Activated naive CD8-positive, alpha-beta T cell treated with anti-CD3 and anti-CD28 coated beads, Interleukin-2, amount 50 U/mL, for 24 hours (primary cell): ENCODE measurements around the gene RERE.

Source experiments
- ATAC-seq: fragments of 150-1000 bp; cut with Tn5 transposase; one replicate; pipeline ENCODE4 v1.10.0; 2021
- DNase-seq: peaks from one replicate; pipeline ENCODE4 v3.0.0; 2021
- H3K27ac Mint-ChIP-seq: one replicate; pipeline ENCODE4 v1.8.0; 2021; ENCODE audit warnings: mild to moderate bottlenecking, mixed read lengths
- H3K27me3 Mint-ChIP-seq: one replicate; pipeline ENCODE4 v1.8.0; 2021; ENCODE audit warnings: mixed read lengths
- H3K36me3 Mint-ChIP-seq: one replicate; pipeline ENCODE4 v1.8.0; 2021; ENCODE audit warnings: low read depth, mixed read lengths
- H3K4me1 Mint-ChIP-seq: one replicate; pipeline ENCODE4 v1.8.0; 2021; ENCODE audit warnings: mixed read lengths
- H3K4me3 Mint-ChIP-seq: one replicate; pipeline ENCODE4 v1.8.0; 2021; ENCODE audit warnings: mild to moderate bottlenecking, moderate library complexity, mixed read lengths
- H3K9me3 Mint-ChIP-seq: one replicate; pipeline ENCODE4 v1.8.0; 2021; ENCODE audit warnings: mixed read lengths

The RERE gene

DNA sequence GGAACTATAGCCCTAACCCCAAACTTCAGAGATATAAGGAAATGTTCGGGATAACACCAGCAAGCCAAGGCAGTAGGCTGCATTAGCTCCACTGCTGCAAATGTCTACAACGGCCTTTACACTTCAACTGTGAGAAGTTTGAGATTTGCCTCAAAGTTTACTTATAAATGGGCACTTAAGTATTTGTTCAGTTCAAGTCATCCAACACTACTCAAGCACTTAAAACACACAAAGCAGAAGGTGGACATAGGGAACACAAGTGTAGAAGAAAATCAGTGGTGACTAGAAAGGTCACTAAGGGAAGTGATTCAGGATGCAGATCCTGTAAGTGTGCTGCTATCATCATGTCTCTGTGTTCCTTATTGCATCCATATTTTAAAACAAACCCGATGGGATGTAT is 278.9 kb downstream of the RERE start:
- no peak overlapping the region for H3K27ac Mint-ChIP-seq
- DNase-seq, result no peak
- no peaks in the 10 kb centered on the region for H3K27me3 Mint-ChIP-seq
- H3K9me3 Mint-ChIP-seq, result no peaks in the 10 kb centered on the region
- H3K4me3 Mint-ChIP-seq, result no peak overlapping the region
- ATAC-seq, result no peak
- peaks cover 19% of the 10 kb centered on the region for H3K36me3 Mint-ChIP-seq
- peaks cover 44% of the 10 kb centered on the region for H3K4me1 Mint-ChIP-seq

DNA sequence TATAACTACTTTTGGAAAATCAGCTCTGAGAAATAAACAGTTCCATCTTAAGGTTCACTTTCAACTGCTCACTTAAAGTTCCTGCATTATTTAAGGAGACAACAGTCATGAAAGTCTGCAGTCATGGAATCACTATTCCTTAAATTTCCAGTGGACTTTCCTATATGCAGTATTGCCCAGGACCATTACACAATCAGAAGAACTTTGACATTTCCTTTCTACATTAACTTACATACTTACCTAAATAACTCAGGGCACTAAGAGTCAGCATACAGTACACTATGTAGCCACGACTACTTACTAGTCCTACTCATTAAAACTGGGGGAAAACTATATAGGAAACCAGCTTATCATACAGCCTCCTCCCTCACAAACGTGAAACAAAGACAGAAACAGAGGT is 279.4 kb downstream of the RERE start:
- ATAC-seq, result no peak
- Mint-ChIP-seq H3K27ac (no peak overlapping the region), H3K9me3 (no peaks in the 10 kb centered on the region), H3K4me3 (no peak overlapping the region), H3K36me3 (peaks cover 18% of the 10 kb centered on the region), H3K27me3 (no peaks in the 10 kb centered on the region), H3K4me1 (peaks cover 49% of the 10 kb centered on the region)
- no peak for DNase-seq

DNA sequence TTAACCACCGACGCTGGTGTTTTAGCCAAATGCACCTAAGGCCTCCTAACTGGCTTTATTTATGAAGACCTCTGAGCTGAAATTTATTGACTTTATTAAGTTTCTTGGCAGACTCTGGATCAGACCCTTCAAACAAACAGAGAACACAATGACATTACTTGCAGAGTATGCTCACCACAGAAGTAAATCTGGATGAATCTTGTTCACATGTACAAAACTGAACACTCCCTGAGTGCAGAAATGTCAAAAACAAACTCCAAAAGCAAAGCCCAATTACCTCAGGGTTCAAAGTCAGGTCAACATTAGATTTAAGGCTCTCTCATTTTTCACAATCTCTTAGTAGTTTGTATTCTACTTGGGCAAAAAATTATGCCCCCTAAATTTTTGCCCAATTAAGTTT is 280.9 kb downstream of the RERE start:
- no peak overlapping the region for H3K4me3 Mint-ChIP-seq
- ATAC-seq (no peak), DNase-seq (no peak)
- no peaks in the 10 kb centered on the region for H3K9me3 Mint-ChIP-seq
- peaks cover 53% of the 10 kb centered on the region for H3K4me1 Mint-ChIP-seq
- peaks cover 18% of the 10 kb centered on the region for H3K36me3 Mint-ChIP-seq
- H3K27me3 Mint-ChIP-seq, result no peaks in the 10 kb centered on the region
- H3K27ac Mint-ChIP-seq, result no peak overlapping the region

DNA sequence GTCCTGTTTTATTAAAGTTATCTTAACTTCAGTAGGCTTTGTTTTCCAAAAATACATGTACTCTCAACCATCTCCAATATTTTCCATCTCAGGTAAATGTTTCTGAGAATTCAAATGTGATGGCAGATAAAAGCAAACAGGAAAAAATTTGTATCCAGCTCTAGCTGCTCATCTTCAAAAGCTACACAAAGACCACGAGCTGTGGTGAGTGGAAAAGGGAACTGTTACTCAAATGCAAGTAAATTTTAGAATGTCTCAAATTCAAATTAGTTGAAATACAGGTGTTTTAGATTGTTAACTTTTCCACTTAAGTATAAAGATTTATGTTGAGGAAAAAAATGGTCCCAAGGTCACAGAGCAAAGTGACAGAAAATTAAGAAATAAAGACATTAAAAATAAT is 283.5 kb downstream of the RERE start:
- H3K27ac Mint-ChIP-seq, result peak overlapping the region; percentile 84
- ATAC-seq (no peak), DNase-seq (no peak)
- no peaks in the 10 kb centered on the region for H3K27me3 Mint-ChIP-seq
- H3K9me3 Mint-ChIP-seq, result no peaks in the 10 kb centered on the region
- no peak overlapping the region for H3K4me3 Mint-ChIP-seq
- peaks cover 39% of the 10 kb centered on the region for H3K4me1 Mint-ChIP-seq
- H3K36me3 Mint-ChIP-seq, result peaks cover 5% of the 10 kb centered on the region

DNA sequence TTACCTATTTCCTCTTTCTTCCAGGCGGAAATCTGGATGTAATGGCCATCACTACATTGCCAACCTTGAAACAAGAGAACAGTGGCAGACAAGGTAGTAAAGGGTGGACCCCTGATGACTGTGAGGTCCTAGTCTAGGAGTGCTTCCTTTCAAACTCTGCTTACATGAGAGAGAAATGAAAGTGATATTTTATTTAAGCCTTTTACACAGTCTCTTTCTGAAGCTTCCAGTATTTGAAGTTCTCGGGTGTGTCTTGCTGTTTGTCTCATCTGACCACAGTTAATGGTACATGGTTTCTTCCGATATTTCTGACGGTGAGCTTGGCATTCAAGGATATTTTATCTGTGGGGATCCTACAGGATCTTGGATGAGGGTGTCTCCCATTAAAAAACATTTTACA is 284.3 kb downstream of the RERE start:
- ATAC-seq, result peak; percentile 69
- no peak for DNase-seq
- Mint-ChIP-seq H3K4me3 (no peak overlapping the region), H3K36me3 (peaks cover 5% of the 10 kb centered on the region), H3K4me1 (peaks cover 37% of the 10 kb centered on the region), H3K9me3 (no peaks in the 10 kb centered on the region), H3K27me3 (no peaks in the 10 kb centered on the region), H3K27ac (peak overlapping the region; percentile 84)

DNA sequence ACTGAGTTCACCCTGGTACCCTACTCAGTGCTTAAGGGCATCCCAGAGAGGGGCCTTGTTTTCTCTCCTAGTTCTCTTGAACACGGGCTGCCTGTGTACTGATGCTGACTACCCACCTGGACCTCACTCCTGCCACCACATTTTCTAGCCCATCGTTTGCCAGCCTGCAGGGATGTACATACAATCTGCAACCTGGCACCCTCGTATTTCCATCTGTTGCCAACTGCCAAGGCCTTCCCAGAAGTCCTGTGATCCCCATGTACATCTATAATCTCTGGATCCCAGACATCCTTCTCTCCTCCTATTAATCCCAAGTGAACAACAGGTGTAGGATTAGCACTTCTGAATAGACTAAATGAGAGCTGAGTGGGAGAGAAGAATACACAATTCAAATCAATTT is 287.5 kb downstream of the RERE start:
- Mint-ChIP-seq H3K4me1 (peaks cover 33% of the 10 kb centered on the region), H3K9me3 (no peaks in the 10 kb centered on the region), H3K27me3 (no peaks in the 10 kb centered on the region), H3K4me3 (no peak overlapping the region), H3K36me3 (peaks cover 5% of the 10 kb centered on the region), H3K27ac (no peak overlapping the region)
- ATAC-seq, result no peak
- no peak for DNase-seq

DNA sequence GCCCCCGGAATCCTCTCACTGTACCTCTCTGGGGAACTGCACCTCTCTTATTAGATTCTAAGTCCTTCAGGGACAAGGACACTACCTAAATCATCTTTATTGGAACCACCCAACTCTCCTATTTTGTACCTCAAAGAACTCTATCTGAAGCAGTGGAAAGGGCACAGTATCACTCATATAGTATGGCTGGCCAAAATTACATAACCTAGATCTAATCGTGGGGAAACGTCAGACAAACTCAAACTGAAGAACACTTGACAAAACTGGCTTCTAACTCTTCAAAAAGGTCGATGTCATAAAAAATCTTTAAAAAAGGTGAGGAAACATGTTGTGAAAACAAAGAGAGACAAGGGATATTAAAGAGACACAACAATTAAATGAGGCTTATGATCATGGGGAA is 289.5 kb downstream of the RERE start:
- DNase-seq (no peak), ATAC-seq (no peak)
- Mint-ChIP-seq H3K4me3 (no peak overlapping the region), H3K36me3 (peaks cover 10% of the 10 kb centered on the region), H3K27ac (peak overlapping the region; percentile 34), H3K27me3 (no peaks in the 10 kb centered on the region), H3K9me3 (no peaks in the 10 kb centered on the region), H3K4me1 (peaks cover 13% of the 10 kb centered on the region)

DNA sequence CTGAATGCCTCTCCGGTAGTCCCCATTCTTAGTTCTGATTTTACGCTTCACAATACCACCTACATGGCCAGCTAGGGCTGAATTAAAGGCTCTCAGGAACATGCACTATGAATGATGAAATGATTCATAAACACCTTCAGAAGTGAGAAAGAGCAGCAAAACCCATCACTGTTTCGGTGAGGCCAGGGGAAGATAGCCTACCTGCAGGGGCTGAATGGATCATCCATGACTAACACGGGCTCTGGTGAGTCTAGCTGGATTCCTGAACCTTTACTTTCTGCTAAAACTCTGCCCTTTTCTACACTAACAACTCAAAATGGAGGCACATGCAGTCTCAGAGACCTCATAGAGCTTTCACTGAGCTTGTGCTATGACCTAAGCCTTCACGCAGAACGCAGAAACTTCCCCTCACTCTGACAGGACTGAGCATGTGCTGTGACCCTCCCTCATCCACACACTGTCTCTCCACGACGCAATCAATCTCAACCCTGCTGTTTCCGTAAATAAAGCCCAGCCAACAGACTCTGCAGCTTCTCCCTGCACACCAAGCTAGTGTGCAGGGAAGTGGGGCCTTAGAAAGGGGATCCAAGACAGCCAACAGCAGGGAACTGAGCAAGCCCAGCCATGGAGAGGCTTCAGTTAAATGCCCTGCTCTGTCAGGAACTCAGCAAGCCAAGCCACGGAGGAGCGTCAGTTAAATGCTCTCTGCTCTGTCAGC is 291.7 kb downstream of the RERE start:
- Mint-ChIP-seq H3K9me3 (no peaks in the 10 kb centered on the region), H3K27me3 (no peaks in the 10 kb centered on the region), H3K4me3 (no peak overlapping the region), H3K4me1 (peaks cover 23% of the 10 kb centered on the region), H3K36me3 (peaks cover 15% of the 10 kb centered on the region), H3K27ac (no peak overlapping the region)
- DNase-seq (peak; percentile 61), ATAC-seq (peak; percentile 95)

DNA sequence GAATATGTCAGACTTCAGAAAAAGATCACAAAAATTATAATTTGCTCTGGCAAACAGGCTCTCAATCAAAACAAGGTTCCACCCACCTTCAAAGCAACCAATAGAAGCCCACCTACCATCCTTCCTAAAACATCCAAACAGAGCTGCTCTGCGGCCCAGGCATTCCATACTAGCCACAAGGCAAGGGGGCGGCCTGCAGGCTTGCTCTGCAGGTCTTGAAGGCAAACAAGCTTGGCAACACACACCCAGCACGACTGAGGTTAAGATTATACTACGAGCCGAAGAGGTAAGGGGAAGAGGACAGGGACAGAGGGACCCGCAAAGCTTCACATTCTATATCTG is 292.3 kb downstream of the RERE start:
- H3K27ac Mint-ChIP-seq, result no peak overlapping the region
- H3K36me3 Mint-ChIP-seq, result peaks cover 15% of the 10 kb centered on the region
- no peak for ATAC-seq
- no peak overlapping the region for H3K4me3 Mint-ChIP-seq
- DNase-seq, result peak; percentile 36
- no peaks in the 10 kb centered on the region for H3K27me3 Mint-ChIP-seq
- H3K9me3 Mint-ChIP-seq, result no peaks in the 10 kb centered on the region
- peaks cover 29% of the 10 kb centered on the region for H3K4me1 Mint-ChIP-seq

DNA sequence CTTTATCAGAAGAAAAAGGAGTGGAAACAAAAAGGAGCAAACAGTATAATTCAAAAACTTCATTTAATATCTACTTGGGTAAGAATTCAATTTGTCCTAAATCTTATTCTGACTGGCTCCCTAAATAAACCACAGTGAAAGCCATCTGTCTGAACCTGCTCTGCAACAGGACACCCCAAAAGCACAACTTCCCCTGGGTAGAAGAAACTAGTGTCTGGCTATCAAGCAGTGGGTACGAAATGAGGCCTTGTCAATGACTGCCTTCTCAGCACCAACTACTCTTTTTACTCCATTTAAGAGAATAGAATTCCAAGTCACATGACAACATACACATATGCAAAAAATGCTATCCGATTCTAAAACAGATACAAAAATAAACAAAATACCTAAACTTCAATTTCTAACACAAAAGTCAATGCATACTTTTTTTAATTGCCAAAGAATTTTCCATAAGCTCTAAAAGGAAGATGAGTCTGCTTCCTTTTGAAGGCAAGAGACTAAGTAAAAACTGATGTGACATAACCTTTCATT is 292.7 kb downstream of the RERE start:
- H3K36me3 Mint-ChIP-seq, result peaks cover 15% of the 10 kb centered on the region
- H3K4me3 Mint-ChIP-seq, result no peak overlapping the region
- H3K27me3 Mint-ChIP-seq, result no peaks in the 10 kb centered on the region
- H3K9me3 Mint-ChIP-seq, result no peaks in the 10 kb centered on the region
- H3K4me1 Mint-ChIP-seq, result peaks cover 30% of the 10 kb centered on the region
- ATAC-seq (no peak), DNase-seq (no peak)
- no peak overlapping the region for H3K27ac Mint-ChIP-seq

DNA sequence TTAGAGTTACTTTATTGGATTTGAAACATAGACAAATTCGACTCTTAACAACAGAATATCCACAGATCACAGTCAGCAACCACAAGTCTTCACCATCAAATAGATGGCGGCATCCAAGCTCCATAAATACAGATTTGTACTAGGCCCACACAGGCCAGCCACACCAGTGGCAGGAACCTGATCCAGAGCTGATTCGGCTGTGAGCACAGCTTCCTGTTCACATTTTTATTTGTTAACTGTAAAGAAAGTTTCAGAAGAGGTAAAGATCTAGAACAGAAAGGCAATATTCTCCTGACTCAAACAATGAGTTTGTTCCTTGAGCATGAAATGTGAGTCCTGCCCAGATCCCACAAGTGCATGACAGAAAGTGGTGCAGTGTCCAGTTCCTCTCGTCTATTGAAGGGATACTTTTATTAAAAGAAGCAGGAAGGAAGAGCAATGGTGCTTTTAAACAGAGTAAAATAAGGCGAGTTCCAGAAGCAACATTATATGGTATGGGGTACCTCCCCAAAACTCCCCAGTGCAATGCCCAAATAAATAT is 293.7 kb downstream of the RERE start:
- no peaks in the 10 kb centered on the region for H3K9me3 Mint-ChIP-seq
- DNase-seq (no peak), ATAC-seq (no peak)
- H3K27ac Mint-ChIP-seq, result no peak overlapping the region
- H3K4me1 Mint-ChIP-seq, result peaks cover 29% of the 10 kb centered on the region
- no peak overlapping the region for H3K4me3 Mint-ChIP-seq
- peaks cover 12% of the 10 kb centered on the region for H3K36me3 Mint-ChIP-seq
- no peaks in the 10 kb centered on the region for H3K27me3 Mint-ChIP-seq

DNA sequence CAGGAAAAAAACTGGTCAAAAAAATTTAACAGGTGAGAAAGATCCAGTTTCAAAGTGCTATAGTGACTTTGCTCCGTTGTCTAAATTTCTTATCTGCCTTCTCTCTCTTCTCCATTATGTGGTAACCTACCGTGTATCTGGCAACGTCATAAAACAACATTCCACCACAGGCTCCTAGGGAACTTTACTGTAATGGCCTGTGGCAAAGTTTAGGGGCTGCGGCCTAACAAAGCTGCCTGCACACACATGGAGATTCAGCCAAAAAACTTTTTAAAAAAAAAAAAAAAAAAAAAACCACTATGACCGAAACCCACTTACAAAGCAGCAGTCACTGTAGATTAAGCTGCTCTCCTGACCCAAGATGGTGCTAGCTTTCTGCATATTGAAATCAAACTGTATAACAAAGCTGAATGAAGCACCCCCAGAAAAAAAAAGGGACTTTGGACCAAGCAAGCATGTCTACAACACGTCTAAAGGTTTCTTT is 296.9 kb downstream of the RERE start:
- H3K9me3 Mint-ChIP-seq, result no peaks in the 10 kb centered on the region
- DNase-seq, result no peak
- no peaks in the 10 kb centered on the region for H3K27me3 Mint-ChIP-seq
- H3K4me3 Mint-ChIP-seq, result no peak overlapping the region
- peak overlapping the region; percentile 11 for H3K27ac Mint-ChIP-seq
- peaks cover 55% of the 10 kb centered on the region for H3K4me1 Mint-ChIP-seq
- H3K36me3 Mint-ChIP-seq, result peaks cover 10% of the 10 kb centered on the region
- ATAC-seq, result no peak

DNA sequence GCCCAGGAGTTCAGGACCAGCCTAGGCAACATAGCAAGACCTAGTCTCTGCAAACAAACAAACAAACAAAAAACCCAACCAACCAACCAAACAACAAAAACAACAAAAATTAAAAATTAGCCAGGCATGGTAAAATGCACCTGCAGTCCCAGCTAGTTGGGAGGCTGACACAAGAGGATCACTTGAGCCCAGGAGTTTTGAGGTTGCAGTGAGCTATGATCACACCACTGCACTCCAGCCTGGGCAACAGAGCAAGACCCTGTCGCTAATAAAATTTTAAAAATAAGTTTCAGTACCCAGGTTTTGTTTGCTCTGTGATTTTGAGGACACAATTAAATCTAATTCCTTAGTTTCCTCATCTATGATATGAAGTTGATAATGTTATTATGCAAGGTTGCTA is 298.3 kb downstream of the RERE start:
- DNase-seq (no peak), ATAC-seq (no peak)
- no peaks in the 10 kb centered on the region for H3K9me3 Mint-ChIP-seq
- no peak overlapping the region for H3K27ac Mint-ChIP-seq
- peaks cover 60% of the 10 kb centered on the region for H3K4me1 Mint-ChIP-seq
- H3K4me3 Mint-ChIP-seq, result no peak overlapping the region
- H3K27me3 Mint-ChIP-seq, result no peaks in the 10 kb centered on the region
- peaks cover 10% of the 10 kb centered on the region for H3K36me3 Mint-ChIP-seq

DNA sequence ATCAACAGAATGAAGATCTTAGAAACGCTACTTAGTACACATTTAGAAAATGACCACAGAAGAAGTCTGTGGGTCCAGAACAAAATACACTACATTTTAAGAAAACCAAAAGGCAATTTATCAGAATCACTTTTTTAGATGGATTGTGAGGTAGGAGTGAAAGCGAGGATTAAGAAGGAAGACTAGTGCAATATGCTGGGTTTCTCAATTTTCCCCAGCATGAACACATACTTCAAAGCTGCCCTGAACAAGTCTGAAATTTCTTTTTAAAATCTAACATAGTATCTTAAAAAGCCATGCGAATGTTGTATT is 299.0 kb downstream of the RERE start:
- H3K4me1 Mint-ChIP-seq, result peaks cover 67% of the 10 kb centered on the region
- H3K27me3 Mint-ChIP-seq, result no peaks in the 10 kb centered on the region
- ATAC-seq (no peak), DNase-seq (no peak)
- H3K36me3 Mint-ChIP-seq, result peaks cover 8% of the 10 kb centered on the region
- H3K9me3 Mint-ChIP-seq, result no peaks in the 10 kb centered on the region
- peak overlapping the region; percentile 47 for H3K27ac Mint-ChIP-seq
- no peak overlapping the region for H3K4me3 Mint-ChIP-seq

DNA sequence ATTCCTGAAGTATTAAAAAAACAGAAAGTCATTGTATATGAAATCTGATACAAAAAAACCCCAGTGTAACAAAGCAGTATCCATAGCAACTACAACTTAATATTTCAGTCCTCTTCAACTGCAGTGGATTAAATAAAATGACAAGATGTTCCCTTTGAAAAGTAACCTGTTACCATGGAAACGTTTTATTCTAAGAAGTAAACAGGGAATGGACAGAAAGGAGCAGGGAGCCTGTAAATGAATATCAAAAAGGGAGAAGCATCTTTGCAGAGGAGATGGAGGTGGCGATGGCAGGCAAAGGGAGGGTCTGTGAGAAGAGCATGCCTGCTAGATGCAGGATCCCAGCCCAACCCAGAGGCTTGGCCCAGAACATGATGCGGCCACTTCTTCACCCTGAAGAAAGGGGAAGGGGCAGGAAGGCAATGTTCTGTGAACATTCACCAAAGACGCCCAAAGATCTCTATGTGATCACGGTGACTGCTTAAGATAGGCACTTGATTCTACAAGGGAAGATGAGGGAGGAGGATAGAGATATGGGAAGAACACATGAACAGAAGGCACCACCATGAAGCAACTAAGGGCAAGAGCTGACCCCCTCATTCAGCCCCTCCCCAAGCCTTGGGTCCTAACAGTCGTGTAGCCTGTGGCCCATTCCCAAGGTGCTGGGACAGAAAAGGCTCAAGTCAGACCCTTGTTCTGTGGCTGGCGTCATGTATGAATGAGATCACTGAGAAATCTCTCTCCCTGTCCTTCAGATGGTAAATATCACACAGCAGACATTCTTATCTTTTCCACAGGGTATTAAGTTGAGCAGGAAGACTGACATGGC is 299.6 kb downstream of the RERE start:
- Mint-ChIP-seq H3K4me3 (no peak overlapping the region), H3K4me1 (peaks cover 70% of the 10 kb centered on the region), H3K36me3 (peaks cover 5% of the 10 kb centered on the region), H3K9me3 (no peaks in the 10 kb centered on the region), H3K27me3 (no peaks in the 10 kb centered on the region), H3K27ac (peak overlapping the region; percentile 47)
- no peak for DNase-seq
- no peak for ATAC-seq
